NCI-H510A (cell line): ENCODE results near the gene SHOC1.
"Not testable (repeated sequence)": the region's sequence is repeated elsewhere in the genome, so short reads cannot be mapped to it uniquely, and the experiment has no call there.

ENCODE experiments used
- DNase-seq: peaks from one replicate; lab custom pipeline; 2025; lab: John Stamatoyannopoulos, UW

SHOC1 gene

DNA sequence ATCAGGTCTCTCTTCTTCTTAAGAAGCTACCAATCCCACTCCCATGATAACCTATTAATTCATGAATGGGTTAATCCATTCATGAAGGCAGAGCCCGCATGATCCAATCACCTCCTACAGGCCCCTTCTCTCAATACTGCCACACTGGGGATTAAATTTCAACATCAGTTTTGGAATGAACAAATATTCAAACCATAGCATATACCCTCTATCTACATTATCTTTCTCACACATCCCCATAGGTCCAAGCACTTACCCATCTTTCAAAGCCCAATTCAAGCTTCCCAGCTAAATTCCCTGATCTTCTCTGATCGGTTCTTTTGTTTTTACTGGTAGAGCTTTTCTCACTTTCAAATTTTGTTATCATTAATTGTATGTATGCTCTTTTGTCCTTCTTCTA is 10.5 kb upstream of the SHOC1 start:
- DNase-seq, result no peak

DNA sequence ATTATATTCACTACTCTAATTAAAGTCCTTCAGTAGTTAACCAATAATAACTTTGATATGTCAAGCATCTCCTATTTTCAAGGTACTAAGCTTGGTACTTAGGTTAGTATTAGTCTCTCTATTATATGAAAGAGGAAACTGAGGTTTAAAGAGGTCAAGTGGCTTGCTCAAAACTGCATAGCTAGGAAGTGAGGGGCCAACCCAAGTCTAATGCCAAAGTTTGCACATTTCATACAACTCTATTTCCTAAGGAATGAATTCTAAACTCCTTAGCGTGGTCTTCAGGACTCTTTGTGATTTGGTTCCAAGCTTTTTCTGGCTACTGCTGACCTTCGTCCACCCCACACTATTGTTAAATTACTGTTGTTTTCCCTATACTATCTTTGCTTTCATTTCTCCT is 9.9 kb upstream of the SHOC1 start:
- no peak for DNase-seq

DNA sequence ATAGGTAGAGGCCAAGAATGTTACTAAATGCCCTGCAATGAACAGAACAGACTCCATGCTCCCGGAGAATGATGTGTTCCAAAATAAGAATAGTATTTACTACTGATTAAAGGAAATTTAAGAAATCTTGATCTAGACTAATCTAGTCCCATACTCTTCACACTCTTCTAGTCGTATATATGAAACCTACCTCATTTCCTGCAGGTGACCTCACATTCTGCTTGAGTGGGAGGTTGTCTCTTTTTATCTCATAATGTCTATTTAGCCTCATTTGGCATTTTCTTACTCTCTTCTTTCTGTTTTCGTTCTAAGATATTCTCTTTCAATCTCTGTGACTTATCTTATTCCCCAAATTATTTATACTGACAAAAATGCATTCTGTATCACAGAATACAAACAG is 9.2 kb upstream of the SHOC1 start:
- DNase-seq, result no peak

DNA sequence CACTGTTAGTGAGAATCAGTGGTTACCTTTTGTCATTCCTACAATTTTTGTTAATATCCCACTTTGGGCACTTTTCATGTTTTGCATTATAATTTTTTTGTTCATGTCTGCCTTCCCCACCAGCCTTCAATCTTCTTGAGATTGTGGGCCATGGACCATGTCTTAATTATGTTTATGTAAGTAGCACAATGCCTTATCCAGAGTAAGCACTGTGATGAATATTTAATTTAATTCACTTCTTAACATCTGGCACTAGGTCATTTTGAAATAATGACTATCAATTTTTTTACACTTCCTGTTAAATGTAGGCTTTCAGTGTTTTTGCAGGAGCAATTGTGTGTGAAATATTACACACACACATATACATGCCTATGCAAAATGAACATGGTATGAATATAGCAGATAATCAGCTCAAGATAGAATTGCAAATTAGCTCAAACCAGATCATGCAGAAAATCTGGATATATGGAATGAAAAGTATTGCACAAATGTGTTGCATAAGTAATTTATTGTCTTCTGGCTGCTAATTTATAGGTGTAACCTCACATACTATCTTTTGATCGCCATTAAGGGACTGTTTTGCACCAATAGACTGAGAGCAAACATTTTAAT is 5.3 kb upstream of the SHOC1 start:
- DNase-seq, result no peak

DNA sequence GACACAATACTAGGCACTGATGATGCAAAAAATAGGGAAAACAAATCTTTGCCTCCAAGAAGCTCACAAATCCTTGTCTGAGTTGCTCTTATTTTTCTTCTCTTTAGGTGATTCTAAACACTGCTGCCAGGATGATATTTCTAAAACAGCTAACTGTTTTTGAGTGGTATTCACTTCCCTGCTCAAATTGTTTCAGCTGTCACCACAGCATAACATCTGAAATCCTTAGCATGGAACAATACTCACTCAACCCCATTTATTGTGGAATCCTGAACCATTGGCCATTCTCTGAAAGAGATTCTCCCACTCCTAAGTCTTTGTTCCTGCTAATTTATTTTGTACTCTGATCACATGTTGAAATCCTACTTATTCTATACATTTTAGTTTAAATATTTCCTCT is 4.8 kb upstream of the SHOC1 start:
- DNase-seq, result no peak

DNA sequence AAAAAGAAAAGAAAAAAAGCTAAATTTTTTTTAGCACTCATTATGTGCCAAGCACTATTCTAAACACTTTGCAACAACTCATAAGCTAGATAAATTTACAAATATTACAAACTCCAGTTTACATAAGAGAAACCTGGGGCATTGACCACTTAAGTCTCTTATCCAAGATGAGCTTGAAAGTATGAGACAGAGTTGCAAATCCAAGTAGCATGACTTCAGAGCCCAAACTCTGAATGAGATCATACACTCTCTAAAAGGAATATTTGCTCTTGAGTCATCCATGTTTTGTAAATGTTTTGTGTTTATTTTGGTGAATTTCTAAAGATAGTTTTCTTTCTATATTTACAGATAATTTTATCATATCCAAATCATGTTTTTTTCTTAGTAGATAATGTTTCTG is 4.0 kb upstream of the SHOC1 start:
- DNase-seq, result no peak

DNA sequence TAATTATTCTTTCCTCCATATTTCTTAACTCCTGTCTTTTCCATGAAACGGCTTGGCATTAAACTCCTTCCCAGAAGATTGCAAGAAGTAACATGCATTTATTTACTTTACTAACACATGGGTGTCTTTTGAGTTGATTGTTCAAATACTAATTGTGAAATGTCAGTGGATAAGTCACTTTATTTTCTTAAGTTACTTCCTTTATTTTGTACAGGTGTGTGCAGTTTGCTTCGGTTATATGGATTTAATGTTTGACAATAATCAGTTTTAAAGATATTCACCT is 761 bp upstream of the SHOC1 start:
- DNase-seq, result no peak

DNA sequence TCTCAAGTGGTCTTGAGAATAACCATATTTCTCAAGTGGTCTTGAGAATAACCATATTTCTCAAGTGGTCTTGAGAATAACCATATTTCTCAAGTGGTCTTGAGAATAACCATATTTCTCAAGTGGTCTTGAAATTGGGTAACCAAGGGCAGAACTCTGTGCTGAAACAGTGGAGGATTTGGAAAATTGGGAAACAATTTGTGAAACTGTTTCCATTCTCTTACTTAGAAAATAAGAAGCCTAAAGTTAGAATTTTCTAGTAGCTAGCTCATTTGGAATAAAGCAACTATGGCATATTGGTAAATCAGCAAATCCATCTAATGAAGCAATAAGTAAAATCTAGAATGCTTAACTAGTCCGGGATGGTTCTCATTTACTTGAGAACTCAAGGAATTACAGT is 2.9 kb downstream of the SHOC1 start:
- DNase-seq, result not testable (repeated sequence)

DNA sequence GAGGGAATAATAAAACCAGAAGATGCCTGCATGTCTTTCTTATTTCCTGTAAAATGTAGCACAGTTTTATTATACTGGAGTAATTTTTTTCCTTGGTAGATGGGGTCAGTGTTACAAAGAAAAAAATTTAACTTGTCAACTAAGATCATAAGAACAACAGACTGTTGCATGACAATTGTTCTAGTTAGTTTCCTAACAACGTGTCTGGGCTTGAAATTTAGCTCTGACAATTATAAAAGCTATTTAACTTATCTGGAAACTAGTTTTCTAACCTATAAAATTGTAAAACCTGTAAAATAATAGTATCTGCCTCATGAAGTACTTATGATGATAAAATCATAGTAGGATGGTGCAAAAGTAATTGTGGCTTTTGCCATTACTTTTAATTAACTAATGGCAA is 4.9 kb downstream of the SHOC1 start:
- DNase-seq, result no peak

DNA sequence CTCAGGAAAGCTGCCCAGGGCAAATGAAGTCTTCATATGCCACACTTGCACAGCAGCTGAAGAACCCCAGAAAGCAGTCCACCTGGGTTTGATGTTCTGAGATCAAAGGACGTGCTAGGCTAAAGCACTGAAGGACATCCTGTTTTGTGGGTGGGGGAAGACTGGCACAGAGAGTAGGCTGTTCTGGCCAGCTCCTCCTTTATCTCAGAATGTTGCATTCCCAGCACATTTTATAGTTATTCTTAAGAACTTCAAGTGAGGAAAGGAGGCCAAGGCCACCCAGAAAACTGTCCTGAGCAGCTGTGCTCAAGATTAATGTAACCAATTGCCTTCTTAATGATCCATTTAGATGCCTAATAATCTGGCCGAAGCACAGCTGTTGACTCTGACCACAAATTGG is 10.9 kb downstream of the SHOC1 start:
- no peak for DNase-seq

DNA sequence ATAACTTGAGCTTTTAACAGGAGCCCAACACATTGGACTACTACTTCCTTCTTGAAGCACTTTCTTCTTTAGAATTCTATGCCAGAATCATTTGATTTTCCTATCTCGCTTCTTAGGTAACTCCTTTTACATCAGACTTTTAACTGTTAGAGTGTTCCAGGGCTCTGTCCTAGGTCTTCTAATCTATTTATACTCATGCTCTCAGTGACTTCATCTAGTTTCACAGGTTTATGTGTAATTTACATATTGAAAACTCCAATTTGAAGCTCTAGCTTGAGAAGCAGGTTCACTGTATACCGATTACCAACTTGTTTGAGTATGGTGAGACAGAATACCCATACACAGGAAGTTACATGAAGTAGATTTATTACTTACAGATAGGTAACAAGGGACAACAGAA is 11.3 kb downstream of the SHOC1 start:
- DNase-seq, result no peak

DNA sequence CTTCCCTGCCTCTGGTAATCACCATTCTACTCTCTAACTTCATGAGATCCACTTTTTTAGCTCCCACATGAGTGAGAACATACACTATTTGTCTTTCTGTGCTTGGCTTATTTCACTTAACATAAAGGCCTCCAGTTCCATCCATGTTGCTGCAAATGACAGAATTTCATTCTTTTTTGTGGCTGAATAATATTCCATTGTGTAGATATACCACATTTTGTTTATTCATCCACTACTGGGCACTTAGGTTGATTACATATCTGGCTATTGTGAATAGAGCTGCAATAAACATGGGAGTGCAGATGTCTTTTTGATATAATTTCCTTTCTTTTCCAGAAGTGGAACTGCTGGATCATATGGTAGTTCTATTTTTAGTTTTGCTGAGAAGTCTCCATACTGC is 28.7 kb downstream of the SHOC1 start:
- DNase-seq, result no peak

DNA sequence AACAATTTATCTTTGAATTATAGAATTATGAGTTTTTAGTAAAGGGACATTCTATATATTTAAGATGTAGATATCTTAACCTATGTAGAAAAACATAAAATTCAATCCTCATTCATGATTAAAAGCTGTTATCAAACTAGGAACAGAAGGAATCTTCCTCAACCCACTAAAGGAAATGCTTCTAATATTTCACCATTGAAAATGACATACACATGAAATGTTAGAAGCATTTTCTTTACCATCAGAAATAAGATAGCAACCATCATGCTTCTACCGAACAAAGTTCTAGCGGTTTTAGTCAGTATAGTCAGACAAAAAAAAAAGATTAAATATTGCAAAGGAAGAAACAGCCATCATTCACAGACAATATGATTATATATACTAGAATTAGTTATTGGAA is 32.2 kb downstream of the SHOC1 start:
- DNase-seq, result no peak

DNA sequence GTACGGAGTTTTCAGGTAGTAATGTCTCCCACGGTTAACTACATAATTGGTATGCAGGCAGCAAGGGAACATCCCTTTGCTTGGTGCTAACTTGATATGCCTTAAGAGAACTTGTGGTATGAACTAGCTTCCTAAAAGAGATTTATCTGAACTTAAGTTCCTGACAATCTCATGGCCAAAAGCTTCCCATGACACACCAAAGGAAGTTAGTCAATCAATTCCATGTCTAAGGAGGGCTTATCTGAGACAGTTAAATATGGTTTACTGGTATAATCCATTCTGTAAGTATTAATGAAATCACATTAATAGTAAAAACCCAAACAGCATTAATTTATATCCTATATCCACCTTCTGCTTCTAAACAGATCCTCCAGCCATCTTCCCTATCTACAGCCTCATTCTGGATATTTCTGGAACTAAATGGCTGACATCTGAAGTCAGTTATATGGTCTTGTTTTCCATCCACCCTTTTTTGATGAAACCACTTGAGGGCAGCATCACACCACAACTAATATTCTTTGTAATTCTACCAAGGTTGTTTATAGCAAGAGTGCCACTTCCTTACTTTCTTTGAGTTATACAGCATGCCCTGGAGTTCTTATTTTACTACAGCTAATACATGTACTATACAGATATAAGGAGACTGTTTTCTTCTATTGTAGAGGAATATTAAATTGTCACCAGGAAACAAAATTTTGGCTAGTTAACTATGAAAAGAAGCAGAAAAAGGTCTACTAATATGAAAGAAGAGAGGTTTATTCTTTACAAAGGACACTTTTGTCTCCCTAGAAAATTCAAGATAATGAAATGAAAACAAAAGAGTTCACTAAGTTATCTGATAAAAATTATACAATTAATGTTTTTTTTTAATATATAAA is 34.7 kb downstream of the SHOC1 start:
- peak; percentile 40 for DNase-seq

DNA sequence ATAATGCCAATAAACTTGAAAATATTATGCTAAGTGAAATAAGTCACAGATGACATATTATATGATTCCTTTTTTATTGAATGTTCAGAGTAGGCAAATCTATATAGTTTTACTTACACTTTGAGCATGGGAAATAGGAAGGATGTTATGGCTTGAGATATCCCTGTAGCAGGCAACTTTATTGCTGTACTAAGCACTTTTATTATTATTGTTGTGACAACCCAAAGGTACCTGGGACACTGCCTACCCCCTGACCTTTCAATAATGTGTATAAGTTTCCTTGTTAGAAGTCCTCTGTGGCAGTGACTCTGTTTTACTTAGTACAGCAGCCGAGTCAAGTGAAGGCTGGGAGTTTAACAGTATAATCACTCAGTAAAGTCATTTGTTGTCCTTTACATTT is 39.9 kb downstream of the SHOC1 start:
- no peak for DNase-seq

DNA sequence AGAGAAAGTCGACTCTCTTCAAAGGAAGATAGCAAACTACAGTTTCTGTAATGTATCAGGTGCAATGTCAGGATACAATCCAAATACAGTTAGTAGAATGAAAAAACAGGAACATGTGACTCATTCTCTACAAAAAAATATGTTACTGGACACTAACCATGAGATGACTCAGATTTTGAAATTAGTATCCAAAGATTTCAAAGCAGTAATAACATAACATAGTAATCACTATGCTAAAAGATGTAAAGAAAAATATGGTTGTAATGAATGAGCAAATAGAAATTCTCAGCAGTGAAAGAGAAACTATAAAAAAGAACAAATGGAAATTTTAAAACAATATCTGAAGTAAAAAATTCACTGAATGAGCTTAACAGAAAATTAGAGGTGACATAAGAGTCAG is 42.3 kb downstream of the SHOC1 start:
- no peak for DNase-seq
